SU-DHL-6 (cell line): Measurements from ENCODE around the gene ACSL6.

ENCODE experiments used
- EZH2phosphoT487 ChIP-seq: fragments of 200-600 bp; sonication (generic), shearing (Covaris generic); conservative IDR thresholded peaks from 2 replicates; pipeline ENCODE4 v1.6.1; 2018; ENCODE audit warnings: mild to moderate bottlenecking, antibody characterized with exemption, low read length, moderate library complexity, mixed read lengths
- TF ChIP-seq, protein P1 (sequence below): fragments of 200-600 bp; sonication (generic); IDR thresholded peaks from one replicate; pipeline ENCODE4 v1.5.1; 2017; ENCODE audit warnings: antibody characterized with exemption, mild to moderate bottlenecking, low read length, moderate library complexity; ENCODE audit not compliant: insufficient read depth, poor library complexity, severe bottlenecking

DNA sequence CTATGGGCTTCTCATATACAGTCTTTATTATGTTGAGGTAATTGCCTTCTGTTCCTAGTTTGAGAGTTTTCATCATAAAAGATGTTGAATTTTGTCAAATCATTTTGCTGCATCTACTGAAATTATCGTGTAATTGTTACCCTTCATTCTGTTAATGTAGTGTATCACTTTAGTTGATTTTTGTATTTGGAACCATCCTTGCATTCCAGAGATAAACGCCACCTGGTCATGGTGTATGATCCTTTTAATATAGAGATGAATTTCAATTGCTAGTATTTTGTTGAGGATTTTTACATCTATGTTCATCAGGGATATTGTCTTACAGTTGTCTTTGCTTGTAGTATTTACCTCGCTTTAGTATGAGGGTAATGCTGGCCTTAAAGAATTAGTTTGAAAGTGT is 85.3 kb downstream of the ACSL6 start:
- TF ChIP-seq, protein P1, sequence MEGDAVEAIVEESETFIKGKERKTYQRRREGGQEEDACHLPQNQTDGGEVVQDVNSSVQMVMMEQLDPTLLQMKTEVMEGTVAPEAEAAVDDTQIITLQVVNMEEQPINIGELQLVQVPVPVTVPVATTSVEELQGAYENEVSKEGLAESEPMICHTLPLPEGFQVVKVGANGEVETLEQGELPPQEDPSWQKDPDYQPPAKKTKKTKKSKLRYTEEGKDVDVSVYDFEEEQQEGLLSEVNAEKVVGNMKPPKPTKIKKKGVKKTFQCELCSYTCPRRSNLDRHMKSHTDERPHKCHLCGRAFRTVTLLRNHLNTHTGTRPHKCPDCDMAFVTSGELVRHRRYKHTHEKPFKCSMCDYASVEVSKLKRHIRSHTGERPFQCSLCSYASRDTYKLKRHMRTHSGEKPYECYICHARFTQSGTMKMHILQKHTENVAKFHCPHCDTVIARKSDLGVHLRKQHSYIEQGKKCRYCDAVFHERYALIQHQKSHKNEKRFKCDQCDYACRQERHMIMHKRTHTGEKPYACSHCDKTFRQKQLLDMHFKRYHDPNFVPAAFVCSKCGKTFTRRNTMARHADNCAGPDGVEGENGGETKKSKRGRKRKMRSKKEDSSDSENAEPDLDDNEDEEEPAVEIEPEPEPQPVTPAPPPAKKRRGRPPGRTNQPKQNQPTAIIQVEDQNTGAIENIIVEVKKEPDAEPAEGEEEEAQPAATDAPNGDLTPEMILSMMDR, result no peak
- TF ChIP-seq EZH2phosphoT487, result no peak
